A673 (cell line): ENCODE data around the gene HOXA6.

Experiments used
- CTCF ChIP-seq: fragments of 300-800, 200-600 bp; sonication (generic); conservative IDR thresholded peaks from 2 replicates; pipeline ENCODE4 v1.5.1; 2017; ENCODE audit warnings: low read depth, mild to moderate bottlenecking, antibody characterized with exemption, low read length, moderate library complexity, mixed read lengths
- EZH2 ChIP-seq: fragments of 200-600 bp; sonication (generic); IDR thresholded peaks from 2 replicates; pipeline ENCODE4 v1.6.1; 2017; ENCODE audit warnings: borderline replicate concordance, low read depth, mild to moderate bottlenecking, mixed read lengths, antibody characterized with exemption, low read length; ENCODE audit not compliant: poor library complexity, severe bottlenecking

- TF ChIP-seq CTCF = no peak
- TF ChIP-seq EZH2 = no peak
These were observed 8.9 kb upstream of the HOXA6 start, which contains the start of gene HOXA7 for GRCh38 chr7:27156508-27156898.
